ENCODE data around the gene KLHDC3. TPM values are rescaled to one million over a fixed set of nuclear protein-coding genes. Genes with fewer than 3 reads are reported as not detected.

The KLHDC3 gene
- total and polyA plus RNA-seq, 9 donors: 40.9 to 90.9 (median 62.8) TPM

- Histone ChIP-seq H3K27ac (no peak overlapping the region), H3K27me3 (no peaks in the 10 kb centered on the region), H3K36me3 (no peaks in the 10 kb centered on the region), H3K9me3 (no peaks in the 10 kb centered on the region), H3K4me3 (no peak overlapping the region), H3K4me1 (ENCODE audit: insufficient read depth) (no peaks in the 10 kb centered on the region)
- no peak for DNase-seq
- WGBS, 3 donors: 86 to 90% (median 88%) methylated on average over 9 of the region's 9 CpGs
- TF ChIP-seq, protein P1, sequence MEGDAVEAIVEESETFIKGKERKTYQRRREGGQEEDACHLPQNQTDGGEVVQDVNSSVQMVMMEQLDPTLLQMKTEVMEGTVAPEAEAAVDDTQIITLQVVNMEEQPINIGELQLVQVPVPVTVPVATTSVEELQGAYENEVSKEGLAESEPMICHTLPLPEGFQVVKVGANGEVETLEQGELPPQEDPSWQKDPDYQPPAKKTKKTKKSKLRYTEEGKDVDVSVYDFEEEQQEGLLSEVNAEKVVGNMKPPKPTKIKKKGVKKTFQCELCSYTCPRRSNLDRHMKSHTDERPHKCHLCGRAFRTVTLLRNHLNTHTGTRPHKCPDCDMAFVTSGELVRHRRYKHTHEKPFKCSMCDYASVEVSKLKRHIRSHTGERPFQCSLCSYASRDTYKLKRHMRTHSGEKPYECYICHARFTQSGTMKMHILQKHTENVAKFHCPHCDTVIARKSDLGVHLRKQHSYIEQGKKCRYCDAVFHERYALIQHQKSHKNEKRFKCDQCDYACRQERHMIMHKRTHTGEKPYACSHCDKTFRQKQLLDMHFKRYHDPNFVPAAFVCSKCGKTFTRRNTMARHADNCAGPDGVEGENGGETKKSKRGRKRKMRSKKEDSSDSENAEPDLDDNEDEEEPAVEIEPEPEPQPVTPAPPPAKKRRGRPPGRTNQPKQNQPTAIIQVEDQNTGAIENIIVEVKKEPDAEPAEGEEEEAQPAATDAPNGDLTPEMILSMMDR (IDR thresholded peaks at IDR 0.05): no peak
- no peak for TF ChIP-seq POLR2A (IDR thresholded peaks at IDR 0.05)
- no peak for TF ChIP-seq EP300 (IDR thresholded peaks at IDR 0.05)
- intact Hi-C loops (cut with DNase I): no loop called here
Observed at GRCh38 chr6:43043310-43043709, 29.3 kb downstream of the KLHDC3 start.

GRCh38 chr6:43045371-43045930, 31.4 kb downstream of the KLHDC3 start:
- WGBS, 3 donors: 88 to 91% (median 90%) methylated on average over 11 of the region's 11 CpGs
- intact Hi-C loops (cut with DNase I): no loop called here
- Histone ChIP-seq H3K27ac (no peak overlapping the region), H3K4me3 (no peak overlapping the region), H3K27me3 (no peaks in the 10 kb centered on the region), H3K36me3 (no peaks in the 10 kb centered on the region), H3K9me3 (no peaks in the 10 kb centered on the region), H3K4me1 (ENCODE audit: insufficient read depth) (no peaks in the 10 kb centered on the region)
- no peak for DNase-seq
- TF ChIP-seq EP300 (IDR thresholded peaks at IDR 0.05) (no peak), POLR2A (IDR thresholded peaks at IDR 0.05) (no peak)
- TF ChIP-seq, protein P1 (IDR thresholded peaks at IDR 0.05): no peak

- Histone ChIP-seq H3K27me3 (no peaks in the 10 kb centered on the region), H3K4me1 (ENCODE audit: insufficient read depth) (peaks cover 7% of the 10 kb centered on the region), H3K4me3 (no peak overlapping the region), H3K27ac (no peak overlapping the region), H3K9me3 (no peaks in the 10 kb centered on the region), H3K36me3 (no peaks in the 10 kb centered on the region)
- no peak for TF ChIP-seq EP300 (IDR thresholded peaks at IDR 0.05)
- WGBS, 3 donors: 79 to 82% (median 79%) methylated on average over 7 of the region's 7 CpGs
- intact Hi-C loops (cut with DNase I): no loop called here
- no peak for DNase-seq
Observed at GRCh38 chr6:43047998-43048397, 33.9 kb downstream of the KLHDC3 start.

DNA sequence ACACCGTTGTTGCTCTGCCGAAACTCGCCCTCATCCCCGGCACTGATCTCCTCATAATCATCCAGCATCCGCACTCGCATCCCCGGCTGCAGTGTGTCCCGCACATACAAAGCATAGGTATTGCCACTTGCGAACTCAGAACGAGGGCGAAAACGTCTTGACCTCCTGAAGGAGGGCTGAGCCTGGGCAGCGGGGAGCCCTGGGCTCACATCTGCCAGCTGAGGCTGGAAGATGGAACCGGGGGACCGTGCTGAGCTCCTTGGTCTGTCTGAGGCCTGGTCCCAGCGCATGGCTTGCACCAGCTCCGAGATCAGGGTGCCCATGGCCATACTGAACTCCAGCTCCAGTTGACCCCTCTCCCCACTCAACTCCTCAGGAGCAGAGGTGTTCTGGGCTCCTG, 36.9 kb downstream of the KLHDC3 start:
- Histone ChIP-seq H3K4me1 (ENCODE audit: insufficient read depth) (peaks cover 14% of the 10 kb centered on the region), H3K4me3 (no peak overlapping the region), H3K9me3 (no peaks in the 10 kb centered on the region), H3K36me3 (no peaks in the 10 kb centered on the region), H3K27me3 (no peaks in the 10 kb centered on the region), H3K27ac (no peak overlapping the region)
- intact Hi-C loops (cut with DNase I): no loop called here
- WGBS, 3 donors: 86 to 90% (median 88%) methylated on average over 17 of the region's 17 CpGs
- TF ChIP-seq POLR2A (IDR thresholded peaks at IDR 0.05) (no peak), EP300 (IDR thresholded peaks at IDR 0.05) (no peak)
- TF ChIP-seq, protein P1 (IDR thresholded peaks at IDR 0.05): no peak
- no peak for DNase-seq

DNA sequence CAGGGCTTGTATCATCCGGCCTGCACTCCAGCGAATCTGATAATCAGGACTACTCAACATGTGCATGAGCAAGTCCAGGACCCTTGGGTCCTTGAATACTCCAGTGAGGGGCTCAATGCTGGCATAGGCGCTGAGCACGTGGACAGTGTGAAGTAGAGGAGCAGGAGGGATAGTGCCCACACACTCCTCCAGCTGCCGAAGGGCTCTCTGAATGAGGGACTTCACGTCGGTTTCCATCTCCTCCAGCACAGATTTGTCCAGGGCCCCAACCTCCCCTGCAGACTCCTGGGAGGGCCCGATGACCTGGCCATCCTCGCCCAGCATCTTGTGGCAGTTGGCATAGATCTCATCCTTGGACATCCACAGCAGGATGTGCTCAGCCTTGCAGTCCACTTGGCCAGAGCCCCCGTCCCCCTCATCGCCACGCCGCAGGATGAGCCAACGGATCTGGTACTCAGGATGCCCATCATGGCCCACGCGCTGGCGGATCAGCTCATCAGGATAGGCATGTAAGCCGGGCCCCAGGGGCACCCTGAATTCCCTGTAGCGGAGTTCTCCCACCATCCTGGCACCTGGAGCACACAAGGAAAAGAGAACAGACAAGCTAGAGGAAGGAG, 38.3 kb downstream of the KLHDC3 start:
- no peaks in the 10 kb centered on the region for H3K36me3 ChIP-seq
- DNase-seq: peak in 2 of 5 donors; percentile 42 to 60
- 60 to 71% (median 63%) methylated on average over 19 of the region's 19 CpGs for WGBS, 3 donors
- no peaks in the 10 kb centered on the region for H3K9me3 ChIP-seq
- H3K4me3 ChIP-seq: no peak overlapping the region
- peak overlapping the region in 1 of 2 donors; percentile 96 for H3K27ac ChIP-seq
- no peak for TF ChIP-seq POLR2A (IDR thresholded peaks at IDR 0.05)
- TF ChIP-seq, protein P1 (IDR thresholded peaks at IDR 0.05): no peak
- no peak for TF ChIP-seq EP300 (IDR thresholded peaks at IDR 0.05)
- H3K27me3 ChIP-seq: no peaks in the 10 kb centered on the region
- H3K4me1 ChIP-seq (ENCODE audit: insufficient read depth): peaks cover 14% of the 10 kb centered on the region
- intact Hi-C loops (cut with DNase I): no loop called here

All from ovary (tissue), 9 donors.